Neural cell (in vitro differentiated cells): ENCODE results near the gene PARD3B.

Source experiments
- CTCF ChIP-seq: fragments of 450-650 bp; IDR thresholded peaks from 2 replicates; pipeline ENCODE4 v1.5.1; 2014; ENCODE audit warnings: antibody characterized with exemption, mild to moderate bottlenecking, moderate library complexity; ENCODE audit not compliant: poor library complexity, severe bottlenecking
- EP300 ChIP-seq: fragments of 450-650 bp; conservative IDR thresholded peaks from 2 replicates; pipeline ENCODE4 v1.6.1; 2014; ENCODE audit warnings: antibody characterized with exemption, mild to moderate bottlenecking, moderate library complexity; ENCODE audit not compliant: poor library complexity, severe bottlenecking
- MXI1 ChIP-seq: fragments of 450-650 bp; conservative IDR thresholded peaks from 2 replicates; pipeline ENCODE4 v1.6.1; 2014; ENCODE audit warnings: antibody characterized with exemption, mild to moderate bottlenecking; ENCODE audit not compliant: poor library complexity, severe bottlenecking
- POLR2AphosphoS5 ChIP-seq: IDR thresholded peaks from 2 replicates; pipeline ENCODE4 v1.6.1; 2012
- RAD21 ChIP-seq: fragments of 450-650 bp; conservative IDR thresholded peaks from 2 replicates; pipeline ENCODE4 v1.6.1; 2014; ENCODE audit warnings: antibody characterized with exemption, mild to moderate bottlenecking, moderate library complexity
- TAF1 ChIP-seq: IDR thresholded peaks from 2 replicates; pipeline ENCODE4 v1.6.1; 2012; ENCODE audit warnings: low read depth

- TF ChIP-seq CTCF (no peak), RAD21 (no peak), MXI1 (no peak), POLR2AphosphoS5 (no peak), EP300 (no peak), TAF1 (no peak)
Measured at GRCh38 chr2:205654878-205655605, 1109.8 kb downstream of the PARD3B start.
